ENCODE measurements around the gene SFMBT2. TPM values are rescaled to one million over a fixed set of nuclear protein-coding genes. Genes with fewer than 3 reads are reported as not detected.

SFMBT2 gene
- total RNA-seq, 6 experiments from 2014 or later, result 1.4 to 3.4 (median 1.8) TPM

DNA sequence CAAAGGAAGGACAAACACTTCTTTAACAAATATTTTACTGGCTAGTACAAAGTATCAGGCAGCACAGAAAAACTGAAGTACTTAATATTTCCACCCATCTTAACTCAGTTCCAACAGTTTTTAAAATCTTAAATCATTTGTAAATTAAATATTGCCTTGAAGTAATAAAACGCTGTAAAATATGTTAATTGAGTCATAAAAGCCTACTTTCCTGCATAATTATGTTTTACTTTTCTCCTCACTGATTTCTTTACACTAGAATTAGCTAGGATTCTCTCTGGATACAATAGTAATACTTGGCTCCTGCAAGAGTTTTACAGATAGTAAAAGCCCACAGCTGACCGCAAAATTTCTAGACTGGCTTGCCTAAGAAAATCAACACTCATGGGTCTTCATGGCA is 74.9 kb downstream of the SFMBT2 start:
- TF ChIP-seq POLR2A (IDR thresholded peaks at IDR 0.05), result no peak
- TF ChIP-seq, protein P1, sequence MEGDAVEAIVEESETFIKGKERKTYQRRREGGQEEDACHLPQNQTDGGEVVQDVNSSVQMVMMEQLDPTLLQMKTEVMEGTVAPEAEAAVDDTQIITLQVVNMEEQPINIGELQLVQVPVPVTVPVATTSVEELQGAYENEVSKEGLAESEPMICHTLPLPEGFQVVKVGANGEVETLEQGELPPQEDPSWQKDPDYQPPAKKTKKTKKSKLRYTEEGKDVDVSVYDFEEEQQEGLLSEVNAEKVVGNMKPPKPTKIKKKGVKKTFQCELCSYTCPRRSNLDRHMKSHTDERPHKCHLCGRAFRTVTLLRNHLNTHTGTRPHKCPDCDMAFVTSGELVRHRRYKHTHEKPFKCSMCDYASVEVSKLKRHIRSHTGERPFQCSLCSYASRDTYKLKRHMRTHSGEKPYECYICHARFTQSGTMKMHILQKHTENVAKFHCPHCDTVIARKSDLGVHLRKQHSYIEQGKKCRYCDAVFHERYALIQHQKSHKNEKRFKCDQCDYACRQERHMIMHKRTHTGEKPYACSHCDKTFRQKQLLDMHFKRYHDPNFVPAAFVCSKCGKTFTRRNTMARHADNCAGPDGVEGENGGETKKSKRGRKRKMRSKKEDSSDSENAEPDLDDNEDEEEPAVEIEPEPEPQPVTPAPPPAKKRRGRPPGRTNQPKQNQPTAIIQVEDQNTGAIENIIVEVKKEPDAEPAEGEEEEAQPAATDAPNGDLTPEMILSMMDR (IDR thresholded peaks at IDR 0.05), result no peak
- no peaks in the 10 kb centered on the region for H3K4me1 ChIP-seq
- DNase-seq (no peak), ATAC-seq (no peak)
- no peaks in the 10 kb centered on the region for H3K9me3 ChIP-seq
- no peak overlapping the region for H3K4me3 ChIP-seq
- intact Hi-C loops (cut with DNase I), result no loop called here
- WGBS (ENCODE audit: insufficient coverage, low coverage, low lambda C conversion rate, missing lambda C conversion rate), result 81% methylated on average over 2 of the region's 2 CpGs
- no peak overlapping the region for H3K27ac ChIP-seq
- no peaks in the 10 kb centered on the region for H3K27me3 ChIP-seq
- H3K36me3 ChIP-seq, result no peaks in the 10 kb centered on the region

- TF ChIP-seq POLR2A (IDR thresholded peaks at IDR 0.05), result no peak
- TF ChIP-seq, protein P1 (IDR thresholded peaks at IDR 0.05), result no peak
- Histone ChIP-seq H3K4me1 (no peaks in the 10 kb centered on the region), H3K27ac (peak overlapping the region; percentile 29 to 42 (median 36)), H3K9me3 (no peaks in the 10 kb centered on the region), H3K27me3 (no peaks in the 10 kb centered on the region), H3K36me3 (no peaks in the 10 kb centered on the region), H3K4me3 (no peak overlapping the region)
- intact Hi-C loops (cut with DNase I), result no loop called here
- WGBS (ENCODE audit: insufficient coverage, low coverage, low lambda C conversion rate, missing lambda C conversion rate), result 80% methylated on average over 10 of the region's 10 CpGs
- no peak for DNase-seq
- ATAC-seq, result peak; percentile 10 to 47 (median 38)
These were observed 76.2 kb downstream of the SFMBT2 start for GRCh38 chr10:7334642-7334964.

DNA sequence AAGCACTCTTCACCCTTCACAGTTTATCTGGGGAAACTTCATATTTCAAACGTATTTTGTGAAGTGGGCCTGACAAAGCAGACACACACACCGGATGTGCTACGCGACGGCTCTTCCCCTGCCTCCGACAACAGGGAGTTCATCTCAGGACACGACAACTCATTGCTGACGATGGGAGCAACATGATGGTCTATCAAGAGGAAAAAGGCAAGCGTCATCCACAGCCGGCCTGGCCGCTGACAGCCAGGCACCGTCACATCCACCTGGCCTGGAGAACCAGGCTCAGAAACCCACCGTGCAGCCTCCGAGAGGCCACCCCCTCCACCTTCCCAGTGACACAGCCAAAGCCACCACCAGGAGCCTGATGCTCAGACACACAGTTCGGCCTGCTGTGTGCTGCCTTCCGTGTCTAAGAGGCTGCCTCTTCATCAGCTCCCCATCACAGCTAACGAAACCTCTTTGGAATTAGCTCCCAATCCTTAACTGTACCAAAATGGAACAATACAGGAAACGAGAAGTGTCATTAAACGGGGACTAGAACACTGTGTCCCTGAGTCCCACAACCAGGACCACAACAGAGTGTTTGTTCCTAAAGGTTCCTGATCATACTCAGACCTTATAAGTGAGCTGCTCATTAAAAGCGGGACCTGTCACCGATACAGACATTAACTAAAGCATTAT is 76.7 kb downstream of the SFMBT2 start:
- 64% methylated on average over 12 of the region's 21 CpGs for WGBS (ENCODE audit: insufficient coverage, low coverage, low lambda C conversion rate, missing lambda C conversion rate)
- TF ChIP-seq, protein P1 (IDR thresholded peaks at IDR 0.05), result no peak
- no peak for TF ChIP-seq POLR2A (IDR thresholded peaks at IDR 0.05)
- Histone ChIP-seq H3K4me3 (no peak overlapping the region), H3K27ac (peak overlapping the region; percentile 36 to 63 (median 42)), H3K9me3 (no peaks in the 10 kb centered on the region), H3K4me1 (no peaks in the 10 kb centered on the region), H3K36me3 (no peaks in the 10 kb centered on the region), H3K27me3 (no peaks in the 10 kb centered on the region)
- DNase-seq (peak in 2 of 3 donors; percentile 58 to 62), ATAC-seq (peak; percentile 78 to 89 (median 85))
- intact Hi-C loops (cut with DNase I), result no loop called here

DNA sequence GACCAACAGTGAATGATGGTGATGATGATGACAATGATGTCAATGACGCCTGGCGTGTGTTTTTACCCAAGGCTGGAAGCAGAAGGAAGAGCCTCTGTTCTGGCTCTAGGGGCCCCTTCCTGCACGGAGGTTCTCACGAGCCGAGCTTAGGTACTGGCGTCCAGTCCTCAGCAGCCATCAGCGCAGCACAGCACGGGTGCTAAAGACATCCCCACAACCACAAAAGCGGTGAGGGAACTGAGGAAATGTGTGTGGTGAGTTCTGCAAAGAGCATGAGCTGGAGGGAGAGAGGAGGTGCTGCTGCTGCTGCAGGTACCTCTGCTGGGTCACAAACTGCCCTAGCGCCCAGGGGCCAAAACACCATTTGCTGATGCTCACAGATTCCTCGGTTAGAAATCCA is 81.6 kb downstream of the SFMBT2 start:
- Histone ChIP-seq H3K9me3 (no peaks in the 10 kb centered on the region), H3K4me1 (no peaks in the 10 kb centered on the region), H3K4me3 (no peak overlapping the region), H3K27ac (no peak overlapping the region), H3K27me3 (no peaks in the 10 kb centered on the region), H3K36me3 (no peaks in the 10 kb centered on the region)
- WGBS (ENCODE audit: insufficient coverage, low coverage, low lambda C conversion rate, missing lambda C conversion rate), result 100% methylated on average over 2 of the region's 11 CpGs
- ATAC-seq (peak in 1 of 4 donors; percentile 15), DNase-seq (no peak)
- intact Hi-C loops (cut with DNase I), result no loop called here
- TF ChIP-seq, protein P1 (IDR thresholded peaks at IDR 0.05), result no peak
- TF ChIP-seq POLR2A (IDR thresholded peaks at IDR 0.05), result no peak

Data from right lobe of liver (tissue), 6 donors.